ENCODE measurements around the gene PRDX2.
"Not testable (repeated sequence)": the region's sequence is repeated elsewhere in the genome, so short reads cannot be mapped to it uniquely, and the experiment has no call there.

PRDX2 gene

DNA sequence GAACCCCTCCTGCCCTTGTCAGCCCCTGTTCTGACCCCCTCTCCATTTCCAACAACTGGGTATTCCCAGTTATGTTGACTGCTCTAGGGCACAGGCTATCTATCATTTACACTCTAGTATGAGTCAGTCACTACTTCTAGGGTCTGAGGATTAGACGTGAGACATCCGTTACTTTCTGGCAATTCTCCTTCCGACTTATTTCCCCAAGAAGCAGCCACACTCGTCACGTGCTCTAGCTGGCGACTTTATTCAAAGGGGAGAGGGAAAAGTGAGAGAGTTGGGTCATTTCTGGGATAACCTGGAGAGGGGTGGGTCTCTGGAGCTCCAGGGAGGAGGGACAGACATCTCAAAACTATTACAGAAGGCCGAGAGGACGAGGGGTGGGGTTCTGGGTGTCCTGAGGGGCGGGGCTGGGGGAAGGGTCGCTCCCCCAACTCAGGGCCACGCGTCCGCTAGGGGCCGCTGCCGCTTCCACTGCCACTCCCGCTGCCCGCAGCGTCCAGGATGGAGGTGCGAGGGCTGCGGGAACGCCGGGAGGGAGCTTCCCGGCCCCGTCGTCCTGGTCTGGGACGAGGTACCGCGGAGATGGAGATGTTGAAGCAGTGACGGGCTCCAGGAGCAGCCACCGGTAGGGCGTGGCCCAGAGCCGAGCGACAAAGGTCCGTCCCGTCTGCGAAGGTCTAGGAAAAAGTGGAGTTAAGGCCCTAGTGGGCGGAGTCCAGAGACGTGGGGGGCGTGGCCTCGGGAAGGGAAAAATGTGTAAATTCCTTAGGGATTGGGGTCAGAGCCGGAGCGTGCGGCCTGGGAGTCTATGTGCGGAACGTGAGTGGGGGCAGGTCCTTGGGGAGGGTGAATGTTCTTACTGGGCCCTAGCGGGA is 23.9 kb upstream of the PRDX2 start:
- no peak for DNase-seq (ENCODE audit: low read depth in 1 of 2, low spot score in 1 of 2)

DNA sequence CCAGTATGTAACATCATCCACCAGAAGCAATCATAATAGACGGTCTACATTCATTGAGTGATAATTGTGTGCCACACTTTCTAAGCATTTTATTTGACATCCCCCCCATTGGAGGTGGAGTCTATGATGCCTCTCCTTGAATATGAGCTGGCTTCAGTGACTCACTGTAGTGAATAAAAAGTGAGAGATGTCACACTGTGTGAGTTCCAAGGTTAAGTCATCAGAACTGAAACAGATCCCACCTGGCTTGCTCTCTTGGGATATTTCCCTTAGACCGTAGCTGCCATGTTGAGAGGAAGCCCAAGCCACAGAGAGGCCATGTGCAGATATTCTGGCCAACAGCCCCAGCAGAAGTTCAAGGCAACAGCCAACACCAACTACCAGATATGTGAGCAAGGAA is 20.2 kb upstream of the PRDX2 start:
- no peak for DNase-seq (ENCODE audit: low read depth in 1 of 2, low spot score in 1 of 2)

DNA sequence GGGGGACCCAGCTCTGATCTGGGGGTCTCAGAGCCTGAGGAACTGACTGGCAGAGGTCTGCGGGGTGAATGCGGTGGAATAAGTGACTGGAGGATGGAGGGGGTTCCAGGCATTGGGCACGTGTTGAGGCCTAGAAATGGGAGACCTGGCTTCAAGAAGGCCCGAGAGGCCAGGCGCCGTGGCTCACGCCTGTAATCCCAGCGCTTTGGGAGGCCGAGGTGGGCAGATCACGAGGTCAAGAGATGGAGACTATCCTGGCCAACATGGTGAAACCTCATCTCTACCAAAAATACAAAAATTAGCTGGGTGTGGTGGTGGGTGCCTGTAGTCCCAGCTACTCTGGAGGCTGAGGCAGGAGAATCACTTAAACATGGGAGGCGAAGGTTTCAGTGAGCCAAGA is 16.2 kb upstream of the PRDX2 start:
- DNase-seq (ENCODE audit: low read depth in 1 of 2, low spot score in 1 of 2), result not testable (repeated sequence)

DNA sequence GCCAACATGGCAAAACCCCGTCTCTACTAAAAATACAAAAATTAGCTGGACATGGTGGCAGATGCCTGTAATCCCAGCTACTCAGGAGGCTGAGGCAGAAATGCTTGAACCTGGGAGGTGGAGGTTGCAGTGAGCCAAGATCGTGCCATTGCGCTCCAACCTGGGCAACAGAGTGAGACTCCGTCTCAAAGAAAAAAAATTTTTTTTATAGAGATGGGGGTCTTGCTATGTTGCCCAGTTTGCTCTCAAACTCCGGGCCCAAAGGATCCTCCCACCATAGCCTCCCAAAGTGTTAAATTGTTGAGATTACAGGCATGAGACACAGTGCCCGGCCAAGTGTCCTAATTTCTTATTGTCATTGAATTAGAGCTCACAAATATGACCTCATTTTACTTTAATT is 15.6 kb upstream of the PRDX2 start:
- DNase-seq (ENCODE audit: low read depth in 1 of 2, low spot score in 1 of 2), result not testable (repeated sequence)

DNA sequence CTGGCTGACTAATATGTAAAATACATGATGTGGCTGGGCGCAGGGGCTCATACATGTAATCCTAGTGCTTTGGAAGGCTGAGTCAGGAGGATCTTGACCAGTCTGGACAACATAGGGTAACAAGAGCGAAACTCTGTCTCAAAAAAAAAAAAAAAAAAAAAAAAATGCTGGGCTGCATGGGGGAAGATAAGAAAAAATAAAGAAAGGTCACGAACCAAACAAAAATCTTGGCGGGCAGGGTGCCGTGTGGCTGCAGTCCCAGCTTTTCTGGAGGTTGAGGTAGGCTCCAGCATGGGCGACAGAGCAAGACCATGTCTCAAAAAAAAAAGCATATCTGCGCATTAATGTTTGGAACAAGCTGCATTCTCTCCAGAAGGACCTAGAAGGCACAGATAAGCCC is 13.5 kb upstream of the PRDX2 start:
- DNase-seq (ENCODE audit: low read depth in 1 of 2, low spot score in 1 of 2), result no peak

DNA sequence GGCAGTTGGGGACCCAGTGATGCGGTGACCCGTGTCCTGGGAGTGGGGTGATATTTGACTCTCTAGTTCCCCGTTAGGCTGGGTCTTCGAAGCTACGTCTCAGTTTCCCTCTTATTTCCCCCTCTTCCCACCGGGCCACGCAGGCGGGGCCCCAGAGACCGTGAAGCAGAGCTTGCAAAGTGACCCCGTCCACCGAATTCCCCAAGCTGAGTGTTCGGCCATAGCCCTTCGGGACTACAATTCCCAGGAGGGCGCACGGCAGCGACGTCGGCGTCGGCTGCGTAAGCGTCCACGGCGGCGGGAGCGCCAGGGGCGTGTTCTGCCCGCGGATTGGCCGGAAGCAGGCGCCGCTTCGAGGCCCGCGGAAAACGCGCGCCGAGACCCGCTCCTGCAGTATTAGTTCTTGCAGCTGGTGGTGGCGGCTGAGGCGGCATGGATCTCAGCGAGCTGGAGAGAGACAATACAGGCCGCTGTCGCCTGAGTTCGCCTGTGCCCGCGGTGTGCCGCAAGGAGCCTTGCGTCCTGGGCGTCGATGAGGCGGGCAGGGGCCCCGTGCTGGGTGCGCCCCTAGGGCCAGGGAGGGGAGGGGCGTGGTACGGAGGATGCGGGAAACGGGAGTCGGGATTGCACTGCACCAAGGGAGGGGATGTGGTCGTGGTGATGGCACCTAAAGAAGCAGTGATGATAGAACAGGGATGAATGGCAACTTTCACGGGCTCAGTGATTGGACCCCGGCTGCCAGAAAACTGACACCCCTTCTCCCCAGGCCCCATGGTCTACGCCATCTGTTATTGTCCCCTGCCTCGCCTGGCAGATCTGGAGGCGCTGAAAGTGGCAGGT is 4.9 kb upstream of the PRDX2 start, which contains the start of gene RNASEH2A:
TSS of gene RNASEH2A (plus strand) at position 343 of the 840 bp plus-strand sequence. CDS start at position 433, 90 bp downstream.
- peak; percentile 82 to 83 for DNase-seq (ENCODE audit: low read depth in 1 of 2, low spot score in 1 of 2)

DNA sequence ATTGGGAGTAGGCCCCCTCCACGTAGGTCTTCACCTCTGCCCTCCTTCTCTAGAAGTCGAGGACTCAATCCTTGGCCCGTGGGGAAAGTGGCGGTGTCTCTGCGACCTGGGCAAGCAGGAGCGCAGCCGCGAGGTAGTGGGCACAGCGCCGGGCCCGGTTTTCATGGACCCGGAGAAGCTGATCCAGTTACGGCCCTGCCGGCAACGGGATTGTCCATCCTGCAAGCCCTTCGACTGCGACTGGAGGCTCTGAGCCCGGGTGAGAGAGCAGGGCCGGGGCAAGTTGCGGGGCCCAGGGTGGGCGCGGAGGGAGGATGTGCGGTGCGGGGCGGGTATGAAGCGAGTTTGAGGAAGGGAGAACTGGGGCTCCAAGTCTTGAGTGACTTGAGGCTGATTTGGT is 2.5 kb upstream of the PRDX2 start:
- DNase-seq (ENCODE audit: low read depth in 1 of 2, low spot score in 1 of 2), result no peak

DNA sequence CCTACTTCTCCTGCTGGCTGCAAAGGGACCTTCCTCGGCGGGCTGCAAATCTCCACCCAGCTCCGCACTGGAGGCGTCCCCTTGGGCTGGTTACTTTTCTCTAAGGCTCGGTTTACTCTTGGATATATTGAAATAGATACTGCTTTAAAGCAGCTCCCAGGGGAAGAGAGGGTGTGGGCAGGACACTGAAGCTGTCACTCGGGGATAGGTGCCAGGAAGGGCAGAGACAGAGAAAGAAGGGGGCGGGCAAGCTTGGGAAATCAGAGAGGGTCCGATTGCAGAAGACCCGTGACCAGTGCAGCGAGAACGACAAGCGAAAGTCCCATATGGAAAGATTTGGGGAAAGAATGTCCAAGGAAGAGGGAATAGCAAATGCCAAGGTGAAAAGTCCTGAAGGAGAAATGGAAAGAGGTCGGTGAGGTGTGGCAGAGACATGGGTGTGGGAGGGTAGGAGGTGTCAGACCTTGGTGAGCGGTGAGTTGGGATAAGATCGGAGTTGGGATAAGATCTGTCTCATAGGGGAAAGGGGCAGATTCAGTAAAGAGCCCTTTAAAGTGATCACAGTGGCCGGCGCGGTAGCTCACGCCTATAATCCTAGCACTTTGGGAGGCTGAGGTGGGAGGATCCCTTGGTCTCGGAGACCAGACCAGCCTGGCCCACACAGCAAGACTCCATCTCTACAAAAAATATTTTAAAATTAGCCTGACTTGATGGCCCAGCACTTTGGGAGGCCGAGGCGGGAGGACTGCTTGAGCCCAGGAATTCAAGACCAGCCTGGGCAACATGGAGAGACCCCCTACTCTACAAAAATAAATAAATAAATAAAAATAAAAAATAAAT is 887 bp upstream of the PRDX2 start:
- DNase-seq (ENCODE audit: low read depth in 1 of 2, low spot score in 1 of 2), result no peak

DNA sequence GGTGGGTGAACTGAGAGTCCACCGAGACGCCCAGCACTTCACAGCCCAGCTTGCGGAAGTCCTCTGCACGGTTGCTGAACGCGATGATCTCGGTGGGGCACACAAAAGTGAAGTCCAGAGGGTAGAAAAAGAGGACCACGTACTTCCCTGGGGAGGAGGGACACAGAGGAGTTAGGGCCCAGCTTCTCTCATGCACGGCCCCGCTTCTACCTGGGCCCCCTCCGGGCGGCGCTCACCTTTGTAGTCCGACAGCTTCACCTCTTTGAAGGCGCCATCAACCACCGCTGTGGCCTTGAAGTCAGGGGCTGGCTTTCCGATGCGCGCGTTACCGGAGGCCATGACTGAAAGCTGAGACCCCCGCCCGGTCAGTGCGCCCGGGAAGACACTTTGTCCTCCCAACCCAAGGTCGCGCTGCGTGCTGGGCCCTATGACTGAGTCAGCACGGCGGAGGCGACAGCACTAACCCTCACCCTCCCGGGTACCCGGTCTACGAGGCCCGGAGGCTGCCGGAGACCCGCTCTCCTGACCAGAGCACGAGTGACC is 606 bp downstream of the PRDX2 start:
- no peak for DNase-seq (ENCODE audit: low read depth in 1 of 2, low spot score in 1 of 2)

DNA sequence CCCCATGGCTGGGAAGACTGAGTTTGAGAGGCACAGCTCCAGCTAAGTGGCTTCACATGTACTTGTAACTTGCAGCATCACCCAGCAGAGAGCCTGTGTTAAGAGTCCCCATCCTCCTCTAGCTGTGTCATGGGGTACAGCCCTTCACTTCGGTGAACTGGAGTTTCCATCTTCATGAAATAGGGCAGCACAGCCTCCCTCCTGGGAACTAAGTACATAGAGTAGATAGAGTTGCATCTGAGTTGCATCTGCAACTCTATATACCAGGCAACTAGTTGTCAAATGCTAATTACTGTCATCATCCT is 1.2 kb downstream of the PRDX2 start:
- DNase-seq (ENCODE audit: low read depth in 1 of 2, low spot score in 1 of 2), result no peak

DNA sequence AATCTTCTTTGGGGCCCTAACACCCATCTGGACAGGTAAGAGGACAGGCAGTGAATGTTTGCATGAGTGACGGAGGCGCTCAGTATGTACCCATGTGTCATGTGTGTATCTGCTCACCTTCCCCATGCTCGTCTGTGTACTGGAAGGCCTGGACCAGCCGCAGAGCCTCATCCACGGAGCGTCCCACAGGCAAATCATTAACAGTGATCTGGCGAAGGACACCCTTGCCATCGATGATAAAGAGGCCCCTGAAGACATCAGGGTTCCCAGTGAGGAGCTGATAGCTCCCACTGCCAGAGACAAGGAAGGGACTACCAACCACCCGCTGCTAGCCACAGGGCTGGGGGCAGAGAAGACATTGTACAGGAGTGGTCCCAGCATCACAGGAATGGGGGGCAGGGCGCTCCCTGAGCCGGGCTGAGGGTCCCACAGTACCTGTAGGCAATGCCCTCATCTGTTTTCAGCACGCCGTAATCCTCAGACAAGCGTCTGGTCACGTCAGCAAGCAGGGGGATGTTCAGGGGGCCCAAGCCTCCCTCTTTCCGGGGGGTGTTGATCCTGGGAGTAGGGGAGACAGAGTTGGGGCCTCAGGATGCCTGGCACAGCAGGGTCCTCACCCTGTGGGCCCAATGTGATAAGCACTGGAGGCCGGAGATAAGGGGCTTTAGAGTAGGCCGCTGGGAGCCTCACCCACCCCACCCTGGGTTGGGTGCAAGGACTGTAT is 1.7 kb downstream of the PRDX2 start:
- no peak for DNase-seq (ENCODE audit: low read depth in 1 of 2, low spot score in 1 of 2)

DNA sequence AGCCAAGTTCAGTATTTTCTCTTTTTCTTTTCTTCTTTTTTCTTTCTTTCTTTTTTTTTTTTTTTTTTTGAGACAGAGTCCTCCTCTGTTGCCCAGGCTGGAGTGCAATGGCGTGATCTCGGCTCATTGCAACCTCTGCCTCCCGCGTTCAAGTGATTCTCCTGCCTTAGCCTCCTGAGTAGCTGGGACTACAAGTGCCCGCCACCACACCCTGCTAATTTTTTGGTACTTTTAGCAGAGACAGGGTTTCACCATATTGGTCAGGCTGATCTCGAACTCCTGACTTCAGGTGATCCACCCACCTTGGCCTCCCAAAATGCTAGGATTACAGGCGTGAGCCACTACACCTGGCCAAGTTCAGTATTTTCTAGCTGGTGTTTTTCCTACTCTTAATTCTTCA is 4.0 kb downstream of the PRDX2 start:
- not testable (repeated sequence) for DNase-seq (ENCODE audit: low read depth in 1 of 2, low spot score in 1 of 2)

DNA sequence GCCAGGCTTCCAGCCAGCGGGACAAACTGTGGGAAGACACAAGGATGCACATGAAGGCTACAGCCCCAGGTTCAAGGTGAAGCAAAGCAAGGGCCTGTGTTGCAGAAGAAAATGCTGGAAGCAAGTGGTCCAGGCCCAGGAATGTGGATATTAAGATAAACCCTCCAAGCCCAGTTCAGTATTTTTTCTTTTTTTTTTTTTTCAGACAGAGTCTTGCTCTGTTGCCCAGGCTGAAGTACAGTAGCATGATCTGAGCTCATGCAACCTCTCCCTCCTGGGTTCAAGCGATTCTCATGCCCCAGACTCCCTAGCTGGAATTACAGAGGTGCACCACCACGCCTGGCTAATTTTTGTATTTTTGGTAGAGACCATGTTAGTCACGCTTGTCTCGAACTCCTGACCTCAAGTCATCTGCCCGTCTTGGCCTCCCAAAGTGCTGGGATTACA is 4.4 kb downstream of the PRDX2 start:
- no peak for DNase-seq (ENCODE audit: low read depth in 1 of 2, low spot score in 1 of 2)

DNA sequence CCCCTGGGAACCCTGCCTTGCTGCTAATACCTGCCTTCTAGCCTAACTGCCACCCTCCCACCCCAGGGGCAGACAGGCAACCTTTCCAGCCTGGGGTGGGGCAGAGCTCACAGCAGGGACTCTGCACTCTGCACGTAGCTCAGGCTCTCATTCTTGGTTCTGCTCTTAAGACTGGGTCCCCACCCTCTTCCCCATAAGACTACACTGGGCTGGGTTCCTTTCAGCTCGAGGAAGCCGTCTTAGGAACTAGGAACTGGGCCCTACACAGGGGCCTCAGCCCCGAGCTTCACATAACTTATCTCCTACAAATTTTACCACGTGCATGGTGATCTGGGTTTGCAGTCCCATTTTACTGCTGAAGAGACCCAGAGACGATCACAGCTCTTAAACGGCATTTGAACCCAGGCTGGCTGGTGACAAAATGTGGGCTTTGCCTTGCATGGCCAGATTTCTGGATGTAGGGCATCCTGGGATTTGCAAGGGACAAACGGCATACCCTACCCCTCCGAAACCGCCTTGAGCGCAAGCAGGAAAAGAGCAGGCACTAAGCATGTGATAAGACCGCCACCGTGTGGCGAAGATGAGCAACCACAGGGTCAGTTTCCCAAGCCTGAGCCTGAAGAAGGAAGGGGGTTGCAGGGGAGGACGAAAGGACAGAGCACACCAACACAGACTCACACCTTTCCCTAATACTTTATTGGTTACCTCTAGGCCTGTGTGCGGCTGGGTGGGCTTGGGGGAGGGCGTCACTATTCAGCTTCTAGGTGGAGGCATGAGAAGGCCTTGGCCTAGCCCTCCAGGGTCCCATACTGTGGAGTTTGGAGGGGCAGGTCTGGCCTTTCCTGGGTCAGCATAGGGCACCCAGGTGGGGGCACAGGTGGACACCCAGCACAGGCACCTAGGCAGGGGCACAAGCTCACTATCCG is 5.2 kb downstream of the PRDX2 start:
- peak in 1 of 2 donors; percentile 73 for DNase-seq (ENCODE audit: low read depth in 1 of 2, low spot score in 1 of 2)

DNA sequence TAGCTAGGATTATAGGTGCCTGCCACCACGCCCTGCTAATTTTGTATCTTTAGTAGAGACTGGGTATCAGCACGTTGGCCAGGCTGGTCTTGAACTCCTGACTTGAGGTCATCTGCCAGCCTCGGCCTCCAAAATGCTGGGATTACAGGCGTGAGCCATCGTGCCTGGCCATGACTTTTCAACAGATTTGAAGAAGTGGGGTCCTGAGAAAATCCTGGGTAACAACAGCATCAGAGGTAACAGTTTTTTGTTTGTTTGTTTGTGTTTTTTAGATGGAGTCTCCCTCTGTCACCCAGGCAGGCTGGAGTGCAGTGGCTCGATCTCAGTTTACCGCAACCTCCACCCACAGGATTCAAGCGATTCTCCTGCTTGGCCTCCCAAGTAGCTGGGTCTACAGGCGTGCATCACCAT is 6.6 kb downstream of the PRDX2 start:
- no peak for DNase-seq (ENCODE audit: low read depth in 1 of 2, low spot score in 1 of 2)

DNA sequence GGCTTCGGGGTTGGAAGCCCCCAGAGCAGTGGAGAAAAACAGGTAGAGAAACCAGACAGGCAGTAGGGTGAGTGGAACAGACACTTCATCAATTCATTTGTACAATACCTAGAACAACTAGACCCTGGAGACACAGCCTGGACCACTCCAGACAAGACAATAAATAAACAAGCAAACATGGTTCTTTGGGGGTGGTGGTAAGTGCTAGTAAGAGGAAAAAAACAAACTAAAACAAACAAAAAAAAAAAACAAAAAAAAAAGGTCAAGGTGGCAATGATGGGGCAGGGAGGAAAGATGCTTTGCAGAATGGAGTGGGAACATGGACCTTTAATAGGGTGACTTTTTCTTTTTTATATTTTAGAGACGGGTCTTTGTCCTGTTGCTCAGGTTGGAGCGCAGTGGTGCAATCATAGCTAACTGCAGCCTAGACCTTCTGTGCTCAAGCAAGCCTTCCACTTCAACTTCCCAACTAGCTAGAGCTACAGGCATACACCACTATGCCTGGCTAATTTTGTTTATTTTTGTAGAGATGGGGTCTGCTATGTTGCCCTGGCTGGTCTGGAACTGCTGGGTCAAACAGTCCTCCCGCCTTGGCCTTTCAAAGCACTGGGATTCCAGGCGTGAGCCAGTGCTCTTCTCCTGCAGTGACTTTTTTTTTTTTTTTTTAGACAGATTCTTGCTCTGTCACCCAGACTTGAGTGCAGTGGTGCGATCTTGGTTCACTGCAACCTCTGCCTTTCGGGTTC is 7.2 kb downstream of the PRDX2 start:
- DNase-seq (ENCODE audit: low read depth in 1 of 2, low spot score in 1 of 2), result no peak

DNA sequence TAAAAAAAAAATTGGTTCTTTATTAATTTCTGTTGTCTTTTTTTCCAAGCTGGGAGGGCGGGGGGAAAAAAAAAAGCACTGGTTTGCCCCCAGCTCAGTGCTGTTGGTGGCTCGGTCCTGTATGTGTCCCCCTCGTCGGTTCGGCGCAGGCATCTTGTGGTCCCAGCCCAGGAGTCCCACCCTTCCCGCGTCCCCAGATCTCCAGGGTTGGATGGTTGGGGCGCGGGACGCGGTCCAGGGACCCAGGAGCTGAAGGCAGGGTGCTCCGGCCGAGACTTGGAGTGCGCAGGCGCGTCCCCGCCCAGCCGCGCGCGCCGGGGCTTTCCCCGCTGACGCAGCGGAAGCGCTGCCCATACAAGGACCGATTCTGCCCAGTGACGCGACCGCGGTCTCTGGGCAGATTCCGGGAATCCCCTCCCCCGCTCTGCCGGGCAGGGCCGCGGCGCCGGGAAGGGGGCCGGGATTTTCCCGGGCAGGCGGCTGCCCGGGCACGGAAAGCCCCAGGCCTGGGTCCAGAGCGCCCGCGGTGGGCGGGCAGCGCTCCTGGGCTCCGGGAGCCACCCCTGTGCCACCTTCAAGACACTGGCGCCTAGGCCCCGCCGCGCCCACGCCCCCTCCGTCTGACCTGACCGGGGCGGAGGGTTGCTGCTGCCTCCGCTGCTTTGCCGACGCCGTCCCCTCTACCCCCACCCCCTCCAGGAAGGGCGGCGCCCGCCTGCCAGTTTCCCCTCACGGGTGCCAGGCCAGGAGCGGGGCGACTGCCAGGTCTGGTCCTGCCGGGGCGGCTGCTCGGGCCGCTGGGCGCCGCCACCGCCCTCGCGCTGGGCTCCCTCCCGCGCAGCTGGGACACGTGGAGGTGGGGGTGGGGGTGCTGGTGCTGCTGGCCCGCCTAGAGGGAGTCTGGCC is 8.1 kb downstream of the PRDX2 start:
- peak; percentile 86 to 89 for DNase-seq (ENCODE audit: low read depth in 1 of 2, low spot score in 1 of 2)

Measured in activated CD4-positive, alpha-beta T cell treated with anti-CD3 and anti-CD28 coated beads, Interleukin-2, amount 50 U/mL, for 24 hours (primary cell).